HCT116 (cell line): ENCODE data around the gene ATP8A2. TPM values are rescaled to one million over a fixed set of nuclear protein-coding genes. Genes with fewer than 3 reads are reported as not detected.
"Not testable (repeated sequence)": the region's sequence is repeated elsewhere in the genome, so short reads cannot be mapped to it uniquely, and the experiment has no call there.

Experiments used
- ATAC-seq: fragments of 200-7000 bp; cut with Tn5 transposase; 2 replicates; pipeline ENCODE4 v1.9.1; 2020; ENCODE audit warnings: mild to moderate bottlenecking, moderate library complexity
- BruUV-seq: library from RNA; stranded (reverse); fragments of 400-500 nt; replicated peaks from 2 replicates; lab custom pipeline; 2021; lab: Mats Ljungman, UMichigan
- CTCF ChIA-PET: fragments of 300-600 bp; sonication (Branson Sonifier 250); formaldehyde crosslinking; loops from one replicate; lab custom pipeline; 2021; ENCODE audit warnings: antibody characterized with exemption; lab: Charles Lee
- POLR2A ChIA-PET: fragments of 300-600, 350-600 bp; sonication (Branson Sonifier 250); formaldehyde crosslinking; loops from one replicate; lab custom pipeline; 2021; ENCODE audit warnings: antibody characterized with exemption; lab: Charles Lee
- RAD21 ChIA-PET, 2 experiments: fragments of 300-600 bp; sonication (Branson Sonifier 250); formaldehyde crosslinking; loops; one replicate each; lab custom pipeline; 2023; ENCODE audit warnings: low total read pairs in 2 of 2; ENCODE audit not compliant: uncharacterized antibody in 2 of 2, unreplicated experiment in 2 of 2, low non-redundant PET in 1 of 2; lab: Charles Lee
- DNase-seq: peaks from one replicate; pipeline ENCODE4 v3.0.0-alpha.2; 2010; ENCODE audit warnings: low read depth, low spot score
- H2AFZ ChIP-seq: fragments of 200-600 bp; shearing (Covaris generic), sonication (generic); 2 replicates; pipeline ENCODE4 v1.6.1; 2017; ENCODE audit warnings: low read depth, mixed run types, mixed read lengths, antibody characterized with exemption, low read length; ENCODE audit not compliant: poor library complexity, severe bottlenecking
- H3K27ac ChIP-seq: 2 replicates; pipeline ENCODE4 v1.5.1; 2012; ENCODE audit warnings: low read depth, low read length
- H3K27me3 ChIP-seq: fragments of 200-600 bp; sonication (generic); 2 replicates; pipeline ENCODE4 v1.6.1; 2016; ENCODE audit warnings: mixed run types, low read length, mixed read lengths; ENCODE audit not compliant: insufficient read depth
- H3K36me3 ChIP-seq, 2 experiments: fragments of 200-500 bp in 1 of 2; fragments of 200-600 bp in 1 of 2; sonication (Bioruptor generic) in 1 of 2; sonication (generic) in 1 of 2; 2 replicates each; pipeline versions ENCODE4 v1.5.1 to v1.6.1; 2014 to 2016; ENCODE audit warnings: low read length in 2 of 2, inconsistent platforms in 1 of 2, mixed read lengths in 1 of 2, mixed run types in 1 of 2; ENCODE audit not compliant: insufficient read depth in 2 of 2, control insufficient read depth in 1 of 2
- H3K4me1 ChIP-seq, 2 experiments: fragments of 200-600 bp in 1 of 2; sonication (generic) in 1 of 2; 2 replicates each; pipeline versions ENCODE4 v1.5.1 to v1.6.1; 2012 to 2017; ENCODE audit warnings: low read length in 2 of 2, inconsistent platforms in 1 of 2, mild to moderate bottlenecking in 1 of 2, mixed read lengths in 1 of 2, mixed run types in 1 of 2, moderate library complexity in 1 of 2; ENCODE audit not compliant: insufficient read depth in 2 of 2, control insufficient read depth in 1 of 2
- H3K4me2 ChIP-seq: fragments of 200-600 bp; sonication (generic); 2 replicates; pipeline ENCODE4 v1.6.1; 2017; ENCODE audit warnings: mixed run types, low read length, mixed read lengths
- H3K4me3 ChIP-seq, 2 experiments: fragments of 200-600 bp in 1 of 2; sonication (generic) in 1 of 2; replicated peaks in 1 of 2; 2 replicates each; pipeline ENCODE4 v1.5.1; 2011 to 2016; ENCODE audit warnings: low read length in 2 of 2, control low read depth in 1 of 2, low read depth in 1 of 2, mild to moderate bottlenecking in 1 of 2, mixed read lengths in 1 of 2, mixed run types in 1 of 2
- H3K79me2 ChIP-seq: fragments of 200-600 bp; sonication (generic); 2 replicates; pipeline ENCODE4 v1.6.1; 2017; ENCODE audit warnings: mild to moderate bottlenecking, mixed run types, low read length, moderate library complexity, mixed read lengths; ENCODE audit not compliant: insufficient read depth
- H3K9ac ChIP-seq: fragments of 200-600 bp; sonication (generic); 2 replicates; pipeline ENCODE4 v1.6.1; 2016; ENCODE audit warnings: low read length, mixed read lengths
- H3K9me2 ChIP-seq: fragments of 200-600 bp; sonication (generic), shearing (Covaris generic); 2 replicates; pipeline ENCODE4 v1.6.1; 2017; ENCODE audit warnings: mixed run types, mild to moderate bottlenecking, moderate library complexity; ENCODE audit not compliant: insufficient read depth
- H3K9me3 ChIP-seq, 2 experiments: fragments of 200-500 bp in 1 of 2; fragments of 200-600 bp in 1 of 2; sonication (Bioruptor generic) in 1 of 2; sonication (generic) in 1 of 2; 2 replicates each; pipeline ENCODE4 v1.6.1; 2014 to 2017; ENCODE audit warnings: low read length in 2 of 2, mixed read lengths in 2 of 2, inconsistent platforms in 1 of 2, low read depth in 1 of 2, mild to moderate bottlenecking in 1 of 2, mixed run types in 1 of 2, moderate library complexity in 1 of 2; ENCODE audit not compliant: control insufficient read depth in 1 of 2, insufficient read depth in 1 of 2
- H4K20me1 ChIP-seq: fragments of 200-600 bp; sonication (generic), shearing (Covaris generic); 2 replicates; pipeline ENCODE4 v1.6.1; 2017; ENCODE audit warnings: mixed run types, mild to moderate bottlenecking, moderate library complexity; ENCODE audit not compliant: insufficient read depth
- CBX3 ChIP-seq: IDR thresholded peaks from 2 replicates; pipeline ENCODE4 v1.6.1; 2012; ENCODE audit warnings: low read depth
- EZH2 ChIP-seq: fragments of 200-600 bp; sonication (generic); IDR thresholded peaks from 2 replicates; pipeline ENCODE4 v1.6.1; 2017; ENCODE audit warnings: antibody characterized with exemption, mixed run types
- POLR2AphosphoS5 ChIP-seq: IDR thresholded peaks from 2 replicates; pipeline ENCODE4 v1.6.1; 2011; ENCODE audit warnings: mild to moderate bottlenecking, low read depth, low read length, moderate library complexity
- TCF7L2 ChIP-seq: IDR thresholded peaks from 2 replicates; pipeline ENCODE4 v1.7.0; 2011; ENCODE audit warnings: borderline replicate concordance, inconsistent platforms; ENCODE audit not compliant: insufficient read depth, insufficient read length; ENCODE audit errors: extremely low read depth
- intact Hi-C: fragments of 100-400 bp; cut with micrococcal nuclease; formaldehyde crosslinking; loops from 2 replicates; pipeline ENCODE4 v1.10.0; 2022
- total RNA-seq: library from RNA; stranded (reverse); gene quantifications from one replicate; pipeline ENCODE4 v1.2.1, GENCODE V29; 2021; ENCODE audit not compliant: unreplicated experiment

The ATP8A2 gene
- total RNA-seq, 1 experiment from 2014 or later = not detected

GRCh38 chr13:25784119-25784518 lies 412.3 kb downstream of the ATP8A2 start:
- H2AFZ ChIP-seq = no peak overlapping the region
- no peaks in the 10 kb centered on the region for H3K79me2 ChIP-seq
- H3K27ac ChIP-seq = no peak overlapping the region
- H3K36me3 ChIP-seq = no peaks in the 10 kb centered on the region
- ATAC-seq (no peak), DNase-seq (no peak)
- intact Hi-C loops = no loop called here
- RAD21 ChIA-PET = no interaction called here
- POLR2A ChIA-PET = no interaction called here
- no peaks in the 10 kb centered on the region for H3K9me2 ChIP-seq
- no TSS peak for BruUV-seq
- H3K4me1 ChIP-seq = no peaks in the 10 kb centered on the region
- H3K9me3 ChIP-seq = no peaks in the 10 kb centered on the region
- TF ChIP-seq TCF7L2 (no peak), CBX3 (no peak), POLR2AphosphoS5 (no peak), EZH2 (no peak)
- H3K9ac ChIP-seq = no peak overlapping the region
- H3K4me2 ChIP-seq = no peak overlapping the region
- H4K20me1 ChIP-seq = no peaks in the 10 kb centered on the region
- peaks cover 28% of the 10 kb centered on the region for H3K27me3 ChIP-seq
- CTCF ChIA-PET = no interaction called here
- no peak overlapping the region for H3K4me3 ChIP-seq

- ATAC-seq, H3K9ac ChIP-seq, H2AFZ ChIP-seq, H4K20me1 ChIP-seq, BruUV-seq, POLR2A ChIA-PET, intact Hi-C loops, H3K27ac ChIP-seq, CTCF ChIA-PET, RAD21 ChIA-PET, H3K36me3 ChIP-seq, DNase-seq, H3K79me2 ChIP-seq, H3K4me3 ChIP-seq, H3K9me2 ChIP-seq, H3K4me2 ChIP-seq, H3K9me3 ChIP-seq, H3K4me1 ChIP-seq: not testable (repeated sequence)
- H3K27me3 ChIP-seq = peaks cover 38% of the 10 kb centered on the region
Observed at GRCh38 chr13:25790137-25790536, 418.4 kb downstream of the ATP8A2 start.
